Measurements from ENCODE around the gene ATP4A. TPM values are rescaled to one million over a fixed set of nuclear protein-coding genes. Genes with fewer than 3 reads are reported as not detected.

The ATP4A gene
- total and polyA plus RNA-seq, 9 of the 15 experiments (the other 6 are each of a cell fraction or from before 2014, with no cell fraction given) = 0.15 TPM; not detected in 8

GRCh38 chr19:35612559-35613321 lies 49.3 kb upstream of the ATP4A start, which contains the start of gene HAUS5 (continued):
- no peak for TF ChIP-seq AFF4 (CRISPR knock-in tag; IDR thresholded peaks at IDR 0.05)
- peak; percentile 47; the same call in 1 of the 2 replicates for TF ChIP-seq ZNF766 (CRISPR knock-in tag; conservative IDR thresholded peaks at IDR 0.05)
- no peak for TF ChIP-seq ZNF354B (CRISPR knock-in tag; IDR thresholded peaks at IDR 0.05)
- peak; percentile 95 for TF ChIP-seq PHF20 (IDR thresholded peaks at IDR 0.05; ENCODE audit: partially characterized antibody)
- peak; percentile 81 for TF ChIP-seq PRDM10 (IDR thresholded peaks at IDR 0.05; ENCODE audit: partially characterized antibody)
- no peak for TF ChIP-seq CEBPB (tag; IDR thresholded peaks at IDR 0.05)
- TF ChIP-seq IRF2 (CRISPR knock-in tag; IDR thresholded peaks at IDR 0.05) = no peak
- no peak for TF ChIP-seq DACH1 (IDR thresholded peaks at IDR 0.05; ENCODE audit: partially characterized antibody)
- peak; percentile 79; the same call in 1 of the 2 replicates for TF ChIP-seq ZNF212 (CRISPR knock-in tag; IDR thresholded peaks at IDR 0.05)
- peak; percentile 32 to 87 (median 78) for TF ChIP-seq YY1 (IDR thresholded peaks at IDR 0.05; ENCODE audit: borderline replicate concordance in 1 of 3, control insufficient read depth in 1 of 3, extremely low read depth in 1 of 3, insufficient read depth in 3 of 3, insufficient read length in 1 of 3, insufficient replicate concordance in 2 of 3, low read depth in 1 of 3, low read length in 2 of 3)
- peak; percentile 64; the same call in 1 of the 2 replicates for TF ChIP-seq KLF13 (tag; IDR thresholded peaks at IDR 0.05; ENCODE audit: borderline replicate concordance, low read depth)
- TF ChIP-seq ZNF184 (CRISPR knock-in tag; IDR thresholded peaks at IDR 0.05) = no peak
- no peak for TF ChIP-seq STAG1 (CRISPR knock-in tag; IDR thresholded peaks at IDR 0.05; ENCODE audit: borderline replicate concordance)
- 0 out of 2 replicates have a peak, but pooled peaks have one; percentile 11 for TF ChIP-seq EP300 (IDR thresholded peaks at IDR 0.05; ENCODE audit: low read length)
- no peak for TF ChIP-seq EWSR1 (IDR thresholded peaks at IDR 0.05; ENCODE audit: borderline replicate concordance, low read depth, partially characterized antibody)
- TF ChIP-seq DPF2 (IDR thresholded peaks at IDR 0.05) = no peak
- peak; percentile 68 to 78; a peak in 2 of 4 replicates for TF ChIP-seq MAZ (CRISPR knock-in tag; conservative IDR thresholded peaks at IDR 0.05 in 1 of 2, IDR thresholded peaks at IDR 0.05 in 1 of 2)
- peak; percentile 100 for TF ChIP-seq JUNB (CRISPR knock-in tag; conservative IDR thresholded peaks at IDR 0.05)
- TF ChIP-seq ZBTB12 (CRISPR knock-in tag; IDR thresholded peaks at IDR 0.05) = peak; percentile 100

Data from K562 (cell line).